SW 1271 (cell line): ENCODE measurements around the gene WTIP.
"Not testable (repeated sequence)": the region's sequence is repeated elsewhere in the genome, so short reads cannot be mapped to it uniquely, and the experiment has no call there.

Experiments
- DNase-seq, 2 experiments: peaks; one replicate each; lab custom pipeline; 2025; lab: John Stamatoyannopoulos, UW

The WTIP gene

DNA sequence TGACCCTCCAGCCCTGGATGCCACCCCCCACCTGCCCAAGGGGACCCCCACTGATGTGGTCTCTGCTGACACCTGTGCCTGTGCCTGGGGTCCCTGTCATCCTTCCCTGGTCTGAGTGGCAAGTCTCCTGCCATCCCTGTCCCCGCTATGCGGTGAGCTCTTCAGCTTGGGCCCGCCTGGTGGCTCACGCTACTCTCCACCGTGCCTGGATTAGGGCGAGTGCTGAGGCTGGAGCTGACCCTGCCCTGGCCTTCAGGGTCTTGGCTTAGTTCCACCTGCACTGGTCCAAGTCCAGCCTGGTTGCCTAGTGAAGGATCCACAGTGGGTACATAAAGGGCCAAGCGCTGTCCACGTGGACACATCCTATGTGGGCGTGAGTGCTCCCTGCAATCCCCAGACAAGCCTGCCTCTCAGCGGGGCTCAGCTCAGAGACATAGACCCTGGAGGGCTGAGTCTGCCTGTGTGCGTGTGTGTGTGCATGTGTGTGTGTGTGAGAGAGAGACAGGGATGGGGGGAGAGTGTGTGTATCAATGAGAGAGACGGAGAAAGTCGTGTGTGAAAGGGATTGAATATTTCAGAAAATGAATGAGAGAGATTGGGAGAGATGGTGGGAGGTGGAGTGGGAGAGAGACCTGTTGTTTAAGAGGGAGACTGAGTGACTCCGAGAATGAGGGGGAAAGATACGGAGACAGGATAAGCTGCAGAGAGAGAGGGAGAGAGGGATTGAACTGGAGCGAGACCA, 22.1 kb downstream of the WTIP start:
- no peak for DNase-seq

- DNase-seq: no peak
Measured at GRCh38 chr19:34504273-34504808, 22.8 kb downstream of the WTIP start.

GRCh38 chr19:34504809-34505291, 23.3 kb downstream of the WTIP start:
- no peak for DNase-seq

GRCh38 chr19:34505321-34506025, 23.9 kb downstream of the WTIP start:
- DNase-seq: no peak

DNA sequence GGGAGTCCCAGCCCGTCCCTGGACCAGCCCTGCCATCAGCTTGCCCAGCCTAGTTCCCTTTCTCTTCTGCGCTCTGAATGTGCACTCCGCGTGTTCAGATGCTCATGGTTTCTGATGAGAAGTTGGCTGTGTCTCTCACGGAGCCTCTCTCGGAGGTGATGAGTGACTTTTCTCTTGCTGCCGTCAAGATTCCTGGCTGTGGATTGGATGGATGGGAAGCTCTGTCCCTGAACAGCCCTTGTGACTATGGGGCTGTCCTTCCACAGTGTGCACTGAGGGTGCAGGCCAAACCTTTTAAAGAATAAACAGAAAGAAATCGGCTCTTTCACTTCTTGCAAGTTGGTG, 24.4 kb downstream of the WTIP start:
- DNase-seq: no peak

- DNase-seq: no peak
Measured at GRCh38 chr19:34507414-34508067, 26.0 kb downstream of the WTIP start.

DNA sequence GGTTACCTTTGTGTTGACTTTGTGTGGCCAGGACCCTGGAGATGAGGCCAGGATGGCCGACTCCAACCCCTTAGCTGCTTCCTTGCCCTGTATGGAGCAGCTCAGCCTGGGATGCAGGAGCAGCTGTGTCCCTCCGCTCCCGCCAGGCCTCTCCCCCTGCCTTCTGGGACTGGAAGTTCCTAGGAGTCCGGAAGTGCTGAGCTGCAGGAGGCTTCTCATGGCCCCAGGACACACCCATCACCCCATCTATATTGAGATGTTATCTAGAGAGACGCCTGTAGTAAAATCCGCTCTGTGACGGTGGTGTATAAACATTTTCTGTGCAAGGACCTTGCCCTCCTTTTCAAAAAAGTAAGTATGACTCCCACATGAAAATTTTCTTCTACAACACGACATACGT, 27.0 kb downstream of the WTIP start:
- no peak for DNase-seq

DNA sequence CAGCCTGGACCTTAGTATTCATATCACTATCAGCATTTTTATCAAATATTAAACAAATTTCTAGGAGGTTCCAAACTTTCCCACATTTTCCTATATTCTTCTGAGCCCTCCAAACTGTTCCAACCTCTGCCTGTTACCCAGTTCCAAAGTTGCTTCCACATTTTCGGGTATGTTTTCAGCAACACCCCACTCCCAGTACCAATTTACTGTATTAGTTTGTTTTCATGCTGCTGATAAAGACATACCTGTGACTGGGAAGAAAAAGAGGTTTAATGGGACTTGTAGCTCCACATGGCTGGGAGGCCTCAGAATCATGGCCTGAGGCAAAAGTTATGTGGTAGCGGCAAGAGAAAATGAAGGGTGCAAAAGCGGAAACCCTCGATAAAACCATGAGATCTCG, 29.3 kb downstream of the WTIP start:
- not testable (repeated sequence) for DNase-seq

GRCh38 chr19:34512254-34512822, 30.8 kb downstream of the WTIP start:
- no peak for DNase-seq

GRCh38 chr19:34513767-34514166, 32.2 kb downstream of the WTIP start:
- no peak for DNase-seq

- DNase-seq: no peak
Measured at GRCh38 chr19:34519602-34520001, 38.0 kb downstream of the WTIP start.

DNA sequence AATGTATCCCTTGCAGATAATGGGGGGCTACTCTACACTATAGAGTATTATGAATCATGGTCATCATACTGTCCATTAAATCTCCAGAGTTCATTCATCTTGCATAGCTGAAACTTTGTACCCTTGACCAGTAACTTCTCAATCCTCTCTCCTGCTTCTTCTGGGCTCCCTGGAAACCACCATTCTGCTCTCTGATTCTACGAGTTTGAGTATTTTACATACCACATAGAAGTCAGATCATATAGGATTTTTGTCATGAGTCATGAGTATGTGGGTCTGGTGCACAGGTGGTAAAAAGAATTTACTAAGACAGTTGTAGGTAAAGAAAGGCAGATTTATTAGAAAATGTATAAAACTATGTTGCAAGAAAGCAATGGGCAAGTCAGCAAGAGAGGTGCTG, 41.9 kb downstream of the WTIP start:
- no peak for DNase-seq

- no peak for DNase-seq
Measured at GRCh38 chr19:34525001-34525400, 43.4 kb downstream of the WTIP start.

DNA sequence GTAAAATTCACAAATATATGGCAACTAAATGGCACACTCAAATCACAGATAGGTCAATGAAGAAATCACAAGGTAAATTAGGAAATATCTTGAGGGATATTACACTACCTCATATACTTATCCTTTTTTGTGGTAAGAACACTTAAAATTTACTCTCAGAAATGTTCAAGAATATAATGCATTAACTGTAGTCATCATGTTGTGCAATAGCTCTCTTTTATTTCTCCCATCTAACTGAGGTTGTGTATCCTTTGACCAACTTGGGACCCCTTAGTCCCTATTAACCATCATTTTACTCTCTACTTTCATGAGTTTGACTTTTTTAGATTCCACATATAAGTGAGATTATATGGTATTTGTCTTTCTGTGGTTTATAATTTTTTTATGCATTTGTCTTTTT, 52.6 kb downstream of the WTIP start:
- DNase-seq: no peak

DNA sequence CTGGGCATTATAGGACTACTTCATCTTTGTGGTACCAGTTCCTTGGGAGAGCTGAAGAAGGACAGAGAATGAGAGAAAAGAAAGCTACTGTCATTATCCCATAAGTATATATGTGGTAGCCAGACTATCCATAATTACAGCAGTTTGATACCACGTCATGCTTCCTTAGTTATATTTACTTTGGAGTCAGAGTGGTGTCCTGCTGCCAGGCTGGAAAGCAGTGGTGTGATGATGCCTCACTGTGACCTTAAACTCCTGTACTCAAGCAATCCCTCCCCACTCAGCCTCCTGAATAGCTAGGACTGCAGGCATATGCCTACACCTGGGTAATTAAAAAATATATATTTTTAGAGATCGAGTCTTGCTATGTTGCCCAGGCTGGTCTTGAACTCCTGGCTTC, 57.8 kb downstream of the WTIP start:
- DNase-seq: no peak

- DNase-seq: no peak
Measured at GRCh38 chr19:34540811-34541557, 59.4 kb downstream of the WTIP start.

DNA sequence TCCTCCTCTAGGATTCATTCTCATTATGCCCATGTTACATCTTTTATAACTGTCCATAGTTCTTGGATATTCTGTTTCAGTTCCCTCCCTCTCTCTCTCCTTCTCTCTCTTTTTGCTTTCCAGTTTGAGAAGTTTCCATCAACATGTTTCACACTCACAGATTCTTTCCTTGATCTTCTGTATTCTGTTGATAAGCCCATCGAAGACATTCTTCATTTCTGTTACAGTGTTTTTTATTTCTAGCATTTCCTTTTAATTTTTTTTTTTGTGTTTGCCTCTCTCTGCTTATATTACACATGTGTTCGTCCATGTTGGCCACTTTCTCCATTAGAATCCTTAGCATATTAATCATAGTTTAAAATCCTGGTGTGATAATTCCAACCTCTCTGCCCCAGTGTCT, 68.3 kb downstream of the WTIP start:
- no peak for DNase-seq

DNA sequence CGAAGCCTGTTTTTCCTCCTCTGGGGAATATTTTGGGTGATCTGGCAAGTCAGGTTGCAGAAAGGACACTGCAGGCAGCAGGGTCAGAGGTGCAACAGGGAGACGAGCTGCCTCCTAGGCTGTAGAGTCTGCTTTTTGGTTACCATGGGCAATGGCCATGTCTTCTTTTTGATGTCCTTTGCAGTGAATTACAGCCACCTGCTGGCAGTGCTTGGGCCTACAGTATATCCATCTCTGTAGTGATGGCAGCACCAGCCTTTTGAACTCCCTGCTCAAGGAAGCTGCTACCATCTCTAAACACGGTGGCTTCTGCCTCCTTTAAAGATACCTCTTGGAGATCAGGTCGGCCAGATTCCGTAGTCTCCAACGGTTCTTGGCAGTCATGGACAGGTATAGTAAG, 73.9 kb downstream of the WTIP start:
- DNase-seq: peak in 1 of 2 experiments; percentile 27

- no peak for DNase-seq
Measured at GRCh38 chr19:34556488-34556887, 74.9 kb downstream of the WTIP start.

DNA sequence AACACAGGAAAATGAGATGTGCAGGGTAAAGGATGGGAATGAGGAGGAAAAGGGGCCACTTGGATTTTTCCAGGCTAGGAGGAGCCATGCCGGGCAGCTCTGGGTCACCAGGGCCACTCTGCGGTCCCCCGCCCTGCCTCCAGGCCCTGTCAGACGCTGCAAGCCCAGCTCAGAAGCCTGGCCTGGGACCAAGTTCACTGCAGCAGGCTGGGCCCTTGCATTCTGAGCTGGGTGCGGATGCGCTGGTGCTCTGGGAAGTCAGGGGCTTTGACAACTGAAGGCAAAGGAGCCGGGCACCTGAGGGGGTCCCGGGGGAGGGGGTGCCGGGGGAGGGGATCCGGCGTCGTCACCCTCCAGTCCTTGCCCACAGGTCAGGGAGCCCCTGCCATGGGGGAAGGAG, 77.5 kb downstream of the WTIP start:
- DNase-seq: no peak

GRCh38 chr19:34560229-34560628, 78.7 kb downstream of the WTIP start:
- no peak for DNase-seq
